A549 (cell line): ENCODE measurements around the gene PRR14. TPM values are rescaled to one million over a fixed set of nuclear protein-coding genes. Genes with fewer than 3 reads are reported as not detected.

Experiments used
- ATAC-seq, 2 experiments: fragments of 200-7000 bp in 1 of 2; fragments of >200 bp in 1 of 2; cut with Nextera tagmentation in 1 of 2; cut with Tn5 transposase in 1 of 2; 3 replicates each; pipeline versions ENCODE4 v1.8.0 to v1.9.1; 2018 to 2020; ENCODE audit warnings: mild to moderate bottlenecking in 1 of 2, moderate library complexity in 1 of 2
- CTCF ChIA-PET: fragments of 300-600 bp; sonication (Branson Sonifier 250); formaldehyde crosslinking; extraction: SDS; loops from one replicate; lab custom pipeline; 2021; ENCODE audit warnings: antibody characterized with exemption, inconsistent platforms; lab: Yijun Ruan, JAX
- POLR2A ChIA-PET: fragments of 350-600 bp; formaldehyde crosslinking; extraction: SDS; loops from one replicate; lab custom pipeline; 2021; ENCODE audit warnings: antibody characterized with exemption, inconsistent platforms; lab: Yijun Ruan, JAX
- DNase-seq, 2 experiments: peaks; one replicate each; pipeline versions ENCODE4 v3.0.0 to v3.0.0-alpha.2; 2011 to 2016; ENCODE audit warnings: low read depth in 1 of 2, low spot score in 1 of 2
- FAIRE-seq: peaks from 2 replicates; lab custom pipeline; 2011; peaks lifted over from hg19 to GRCh38; lab: Jason Lieb, UNC
- H3K27ac ChIP-seq, 2 experiments: fragments of >200 bp; sonication (Bioruptor Twin); formaldehyde crosslinking; 3 replicates each; pipeline ENCODE4 v1.5.1; 2016 to 2017
- H3K4me1 ChIP-seq: fragments of >200 bp; sonication (Bioruptor Twin); formaldehyde crosslinking; 3 replicates; pipeline ENCODE4 v1.6.1; 2016
- H3K4me2 ChIP-seq: fragments of >200 bp; sonication (Bioruptor Twin); formaldehyde crosslinking; 3 replicates; pipeline ENCODE4 v1.6.1; 2016
- H3K4me3 ChIP-seq: fragments of >200 bp; sonication (Bioruptor Twin); formaldehyde crosslinking; 3 replicates; pipeline ENCODE4 v1.5.1; 2016
- H3K9me3 ChIP-seq: fragments of >200 bp; sonication (Bioruptor Twin); formaldehyde crosslinking; 3 replicates; pipeline ENCODE4 v1.6.1; 2016
- EHF ChIP-seq: fragments of 250-450 bp; sonication (Bioruptor Pico); IDR thresholded peaks from 2 replicates; pipeline ENCODE4 v1.5.0; 2020; ENCODE audit warnings: mild to moderate bottlenecking
- EHMT2 ChIP-seq: fragments of 200-600 bp; sonication (generic); IDR thresholded peaks from 2 replicates; pipeline ENCODE4 v1.6.1; 2016; ENCODE audit warnings: antibody characterized with exemption, low read depth, mild to moderate bottlenecking, moderate library complexity
- EP300 ChIP-seq, 2 experiments: fragments of >200 bp; sonication (Bioruptor Twin); formaldehyde crosslinking; IDR thresholded peaks; 2 replicates in 1 of 2; 3 replicates in 1 of 2; pipeline ENCODE4 v1.6.1; 2016 to 2017
- HOXB13 ChIP-seq: fragments of 250-450 bp; sonication (Bioruptor Pico); IDR thresholded peaks from 2 replicates; pipeline ENCODE4 v1.5.0; 2020; ENCODE audit warnings: low read depth, mild to moderate bottlenecking, moderate library complexity
- POLR2AphosphoS2 ChIP-seq: conservative IDR thresholded peaks from 2 replicates; pipeline ENCODE4 v1.6.1; 2012; ENCODE audit warnings: low read length, improper control_type of control experiment, inconsistent platforms
- RARB ChIP-seq: fragments of 250-450 bp; sonication (Bioruptor Pico); IDR thresholded peaks from 2 replicates; pipeline ENCODE4 v1.8.0; 2021; ENCODE audit warnings: mild to moderate bottlenecking, moderate library complexity
- RNF2 ChIP-seq: fragments of 200-600 bp; sonication (generic); IDR thresholded peaks from 2 replicates; pipeline ENCODE4 v1.6.1; 2016; ENCODE audit warnings: low read depth, mild to moderate bottlenecking, antibody characterized with exemption, moderate library complexity, borderline replicate concordance
- SMC3 ChIP-seq: fragments of >200 bp; sonication (Bioruptor Twin); formaldehyde crosslinking; IDR thresholded peaks from 3 replicates; pipeline ENCODE4 v1.6.1; 2018; ENCODE audit warnings: inconsistent platforms
- TFCP2L1 ChIP-seq: fragments of 250-450 bp; sonication (Bioruptor Pico); IDR thresholded peaks from 2 replicates; pipeline ENCODE4 v1.5.0; 2021; ENCODE audit warnings: mild to moderate bottlenecking
- ZC3H11A ChIP-seq: fragments of 450-650 bp; IDR thresholded peaks from 2 replicates; pipeline ENCODE4 v1.6.1; 2014; ENCODE audit warnings: antibody characterized with exemption, mild to moderate bottlenecking
- WGBS: methylation state at CpG from one replicate; pipeline ENCODE4 v1.1.6; 2017; ENCODE audit errors: missing lambda C conversion rate; 5-methylcytosine and 5-hydroxymethylcytosine counted together
- polyA plus RNA-seq, 4 experiments: library from polyadenylated mRNA; depleted of rRNA in 3 of 4; stranded (reverse); fragments of >200 nt; fragmentation: RNase III in 1 of 4; extraction: RNeasy Plus Mini Kit Qiagen cat#74134 plus additional on column Dnase treatment in 1 of 4; gene quantifications; 2 replicates in 3 of 4; 3 replicates in 1 of 4; pipeline ENCODE4 v1.2.3, GENCODE V29; 2011 to 2017
- TF ChIP-seq, protein P1 (sequence below): fragments of >200 bp; sonication (Bioruptor Twin); formaldehyde crosslinking; IDR thresholded peaks from 3 replicates; pipeline ENCODE4 v1.5.1; 2016
- TF ChIP-seq, protein P2 (sequence below): fragments of >200 bp; sonication (Bioruptor Twin); formaldehyde crosslinking; IDR thresholded peaks from 3 replicates; pipeline ENCODE4 v1.6.1; 2016
- TF ChIP-seq, protein P3 (sequence below): fragments of 450-650 bp; IDR thresholded peaks from 2 replicates; pipeline ENCODE4 v1.6.1; 2014; ENCODE audit warnings: antibody characterized with exemption
- TF ChIP-seq, protein P4 (sequence below): fragments of 250-450 bp; sonication (Bioruptor Pico); IDR thresholded peaks from 2 replicates; pipeline ENCODE4 v1.5.0; 2020; ENCODE audit warnings: low read depth, mild to moderate bottlenecking, moderate library complexity

Gene PRR14
- polyA plus RNA-seq, 2 of the 4 experiments (the other 2 are of a cell fraction) = 6.3 to 18.2 TPM

DNA sequence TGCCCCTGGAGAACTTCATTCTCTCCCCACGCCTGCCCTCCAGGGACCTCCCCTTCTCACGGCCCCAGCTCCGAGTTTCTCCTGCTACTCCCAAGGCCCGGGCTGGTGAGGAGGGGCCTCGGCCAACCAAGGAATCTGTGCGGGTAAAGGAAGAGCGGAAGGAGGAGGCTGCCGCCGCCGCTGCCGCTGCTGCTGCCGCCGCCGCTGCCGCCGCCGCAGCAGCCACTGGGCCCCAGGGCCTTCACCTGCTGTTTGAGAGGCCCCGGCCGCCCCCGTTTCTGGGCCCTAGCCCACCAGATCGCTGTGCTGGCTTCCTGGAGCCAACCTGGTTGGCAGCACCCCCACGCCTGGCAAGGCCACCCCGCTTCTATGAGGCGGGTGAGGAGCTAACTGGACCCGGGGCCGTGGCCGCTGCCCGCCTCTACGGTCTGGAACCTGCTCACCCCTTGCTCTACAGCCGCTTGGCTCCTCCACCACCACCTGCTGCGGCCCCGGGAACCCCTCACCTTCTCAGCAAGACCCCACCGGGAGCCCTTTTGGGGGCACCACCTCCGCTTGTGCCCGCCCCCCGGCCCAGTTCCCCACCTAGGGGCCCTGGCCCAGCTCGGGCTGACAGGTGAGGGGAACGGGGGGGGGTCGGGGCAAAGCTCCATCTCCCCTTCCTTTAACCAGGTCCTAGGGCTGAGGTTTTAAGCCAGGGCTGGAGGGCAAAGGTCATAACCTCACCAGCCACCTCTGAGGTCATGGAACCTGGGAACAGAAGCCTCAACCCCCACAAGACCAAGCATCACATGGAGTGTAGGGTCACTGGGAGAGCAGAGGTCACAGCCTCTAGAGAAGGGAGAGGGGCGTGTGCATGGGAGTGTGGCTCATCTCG is 18.5 kb downstream of the PRR14 start:
- CTCF ChIA-PET = interaction anchor here (1.2 to 2.0 kb wide), 3 partner anchors 9 to 17 kb away, joined by 3 to 6 read pairs (median 4); partner anchors contain the start of gene FBRS

DNA sequence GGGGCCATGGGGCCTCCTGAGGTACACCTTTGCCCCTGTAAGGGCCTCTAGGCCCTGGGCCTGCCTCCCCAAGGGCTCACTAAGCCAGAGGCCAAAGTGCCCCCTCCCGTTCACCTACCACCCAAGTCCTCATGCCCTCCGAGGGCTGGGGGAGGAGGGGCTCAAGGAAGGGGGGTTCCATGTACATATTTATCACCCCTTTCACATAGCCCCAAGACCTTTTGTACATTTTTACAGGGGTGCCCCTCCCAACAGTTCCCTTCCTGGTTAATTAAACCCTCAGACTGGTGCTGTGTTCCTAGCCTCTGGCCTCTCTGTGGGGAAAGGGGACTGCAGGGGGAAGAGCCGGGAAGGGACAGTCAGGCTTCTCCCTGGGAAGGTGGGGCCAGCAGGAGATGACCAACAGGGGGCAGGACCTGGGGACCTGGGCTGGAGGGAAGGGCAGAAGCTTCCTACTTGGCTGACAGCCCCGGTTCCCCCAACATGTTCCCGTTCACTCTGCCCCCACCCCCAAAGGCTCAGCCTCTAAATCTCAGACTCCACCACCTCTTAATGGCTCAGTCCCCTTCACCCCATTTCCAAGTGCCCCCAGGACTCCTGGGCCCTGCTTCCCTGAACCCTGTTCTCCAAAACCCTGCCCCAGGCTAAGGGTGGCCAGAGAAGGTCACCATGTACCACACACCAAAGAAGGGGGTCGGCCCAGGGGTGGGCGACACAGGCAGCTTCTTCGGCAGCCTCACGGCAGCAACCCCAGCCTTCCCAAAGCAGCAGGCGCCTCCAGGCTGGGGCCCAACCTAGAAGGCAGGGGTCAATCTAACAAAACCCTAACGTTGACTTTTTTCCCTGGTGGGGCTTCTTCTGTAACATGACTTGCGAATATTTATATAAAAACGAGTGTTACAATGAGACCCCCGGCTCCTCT is 19.4 kb downstream of the PRR14 start:
- no peak for TF ChIP-seq HOXB13 (CRISPR knock-in tag)
- TF ChIP-seq, protein P1, sequence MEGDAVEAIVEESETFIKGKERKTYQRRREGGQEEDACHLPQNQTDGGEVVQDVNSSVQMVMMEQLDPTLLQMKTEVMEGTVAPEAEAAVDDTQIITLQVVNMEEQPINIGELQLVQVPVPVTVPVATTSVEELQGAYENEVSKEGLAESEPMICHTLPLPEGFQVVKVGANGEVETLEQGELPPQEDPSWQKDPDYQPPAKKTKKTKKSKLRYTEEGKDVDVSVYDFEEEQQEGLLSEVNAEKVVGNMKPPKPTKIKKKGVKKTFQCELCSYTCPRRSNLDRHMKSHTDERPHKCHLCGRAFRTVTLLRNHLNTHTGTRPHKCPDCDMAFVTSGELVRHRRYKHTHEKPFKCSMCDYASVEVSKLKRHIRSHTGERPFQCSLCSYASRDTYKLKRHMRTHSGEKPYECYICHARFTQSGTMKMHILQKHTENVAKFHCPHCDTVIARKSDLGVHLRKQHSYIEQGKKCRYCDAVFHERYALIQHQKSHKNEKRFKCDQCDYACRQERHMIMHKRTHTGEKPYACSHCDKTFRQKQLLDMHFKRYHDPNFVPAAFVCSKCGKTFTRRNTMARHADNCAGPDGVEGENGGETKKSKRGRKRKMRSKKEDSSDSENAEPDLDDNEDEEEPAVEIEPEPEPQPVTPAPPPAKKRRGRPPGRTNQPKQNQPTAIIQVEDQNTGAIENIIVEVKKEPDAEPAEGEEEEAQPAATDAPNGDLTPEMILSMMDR = no peak
- no peak for TF ChIP-seq TFCP2L1 (CRISPR knock-in tag)
- no peak for TF ChIP-seq ZC3H11A
- TF ChIP-seq, protein P2, sequence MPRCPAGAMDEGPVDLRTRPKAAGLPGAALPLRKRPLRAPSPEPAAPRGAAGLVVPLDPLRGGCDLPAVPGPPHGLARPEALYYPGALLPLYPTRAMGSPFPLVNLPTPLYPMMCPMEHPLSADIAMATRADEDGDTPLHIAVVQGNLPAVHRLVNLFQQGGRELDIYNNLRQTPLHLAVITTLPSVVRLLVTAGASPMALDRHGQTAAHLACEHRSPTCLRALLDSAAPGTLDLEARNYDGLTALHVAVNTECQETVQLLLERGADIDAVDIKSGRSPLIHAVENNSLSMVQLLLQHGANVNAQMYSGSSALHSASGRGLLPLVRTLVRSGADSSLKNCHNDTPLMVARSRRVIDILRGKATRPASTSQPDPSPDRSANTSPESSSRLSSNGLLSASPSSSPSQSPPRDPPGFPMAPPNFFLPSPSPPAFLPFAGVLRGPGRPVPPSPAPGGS = no peak
- no peak for TF ChIP-seq RARB (CRISPR knock-in tag)
- TF ChIP-seq EP300 (IDR thresholded peaks at IDR 0.05) = no peak
- no peak for TF ChIP-seq EHF (CRISPR knock-in tag)
- TF ChIP-seq, protein P3, sequence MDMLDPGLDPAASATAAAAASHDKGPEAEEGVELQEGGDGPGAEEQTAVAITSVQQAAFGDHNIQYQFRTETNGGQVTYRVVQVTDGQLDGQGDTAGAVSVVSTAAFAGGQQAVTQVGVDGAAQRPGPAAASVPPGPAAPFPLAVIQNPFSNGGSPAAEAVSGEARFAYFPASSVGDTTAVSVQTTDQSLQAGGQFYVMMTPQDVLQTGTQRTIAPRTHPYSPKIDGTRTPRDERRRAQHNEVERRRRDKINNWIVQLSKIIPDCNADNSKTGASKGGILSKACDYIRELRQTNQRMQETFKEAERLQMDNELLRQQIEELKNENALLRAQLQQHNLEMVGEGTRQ = no peak
- no peak for TF ChIP-seq EHMT2
- Histone ChIP-seq H3K9me3 (no peaks in the 10 kb centered on the region), H3K27ac (no peak overlapping the region), H3K4me2 (no peak overlapping the region), H3K4me3 (no peak overlapping the region), H3K4me1 (no peaks in the 10 kb centered on the region)
- FAIRE-seq (no peak), DNase-seq (no peak), ATAC-seq (peak; percentile 51 to 60; a peak in 5 of 6 replicates)
- POLR2A ChIA-PET = no interaction called here
- CTCF ChIA-PET = interaction anchor here (1.6 to 2.0 kb wide), 2 partner anchors 8 to 11 kb away, joined by 3 to 6 read pairs; partner anchors contain the start of gene FBRS
- 90% methylated on average over 14 of the region's 14 CpGs for WGBS

More for the DNA sequence above, 18.5 kb downstream of the PRR14 start:
- Histone ChIP-seq H3K27ac (no peak overlapping the region), H3K4me2 (no peak overlapping the region)
- TF ChIP-seq, protein P4, sequence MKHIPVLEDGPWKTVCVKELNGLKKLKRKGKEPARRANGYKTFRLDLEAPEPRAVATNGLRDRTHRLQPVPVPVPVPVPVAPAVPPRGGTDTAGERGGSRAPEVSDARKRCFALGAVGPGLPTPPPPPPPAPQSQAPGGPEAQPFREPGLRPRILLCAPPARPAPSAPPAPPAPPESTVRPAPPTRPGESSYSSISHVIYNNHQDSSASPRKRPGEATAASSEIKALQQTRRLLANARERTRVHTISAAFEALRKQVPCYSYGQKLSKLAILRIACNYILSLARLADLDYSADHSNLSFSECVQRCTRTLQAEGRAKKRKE (CRISPR knock-in tag) = no peak
- TF ChIP-seq RNF2 = no peak
- no peak for TF ChIP-seq ZC3H11A
- no peak for TF ChIP-seq RARB (CRISPR knock-in tag)
- TF ChIP-seq POLR2AphosphoS2 = no peak
- TF ChIP-seq SMC3 = no peak
- TF ChIP-seq, all 56 proteins: peak for 0
- no peaks in the 10 kb centered on the region for H3K4me1 ChIP-seq
- no peak for ATAC-seq
- POLR2A ChIA-PET = no interaction called here
- WGBS = 95% methylated on average over 38 of the region's 41 CpGs
- H3K4me3 ChIP-seq = no peak overlapping the region
- FAIRE-seq = no peak
- no peak for DNase-seq
- no peaks in the 10 kb centered on the region for H3K9me3 ChIP-seq
